GM19372 (cell line): ENCODE measurements around the gene RIMKLB.
"Not testable (repeated sequence)": the region's sequence is repeated elsewhere in the genome, so short reads cannot be mapped to it uniquely, and the experiment has no call there.

Source experiments
- ATAC-seq: cut with Tn5 transposase; IDR thresholded peaks from one replicate; pipeline ENCODE4 v1.9.1; 2021; ENCODE audit warnings: mild to moderate bottlenecking, low read depth, moderate library complexity; ENCODE audit not compliant: unreplicated experiment

The RIMKLB gene

DNA sequence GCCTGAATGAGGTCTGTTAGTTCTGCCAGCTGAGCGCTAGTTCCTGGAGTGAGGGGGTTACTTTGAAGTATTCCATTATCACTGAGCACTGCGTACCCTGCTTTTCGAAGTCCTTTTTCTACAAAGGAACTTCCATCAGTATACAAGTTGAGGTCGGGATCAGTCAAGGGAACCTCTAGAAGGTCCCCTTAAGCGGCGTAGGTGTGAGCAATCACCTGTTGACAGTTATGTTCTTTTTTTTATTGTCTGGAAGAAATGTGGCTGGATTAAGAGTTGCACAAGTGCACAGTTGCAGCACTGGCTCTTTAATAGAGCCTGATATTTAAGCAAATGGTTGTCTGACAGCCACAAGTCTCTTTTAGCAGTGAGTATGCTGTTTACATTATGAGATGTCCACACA lies 64.9 kb downstream of the RIMKLB start:
- not testable (repeated sequence) for ATAC-seq

DNA sequence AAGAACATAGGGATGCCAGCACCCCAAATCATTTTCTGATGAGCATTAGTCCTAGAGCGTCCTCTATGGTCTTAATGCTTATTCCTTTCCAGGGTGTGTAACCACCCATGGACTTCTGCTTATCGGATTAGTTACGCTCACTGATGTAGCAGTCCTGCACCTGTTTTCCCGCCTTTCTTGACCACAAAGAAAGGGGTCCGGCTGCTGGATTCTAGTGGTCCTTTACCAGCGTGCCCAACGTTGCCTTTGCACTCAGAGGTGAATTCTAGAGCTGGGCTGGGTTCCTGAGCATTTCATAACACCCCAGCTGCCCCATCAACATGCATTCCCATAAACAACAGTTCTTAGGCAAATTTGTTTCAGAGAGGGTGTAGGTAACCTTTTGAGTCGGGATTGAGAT lies 68.3 kb downstream of the RIMKLB start:
- ATAC-seq: not testable (repeated sequence)

DNA sequence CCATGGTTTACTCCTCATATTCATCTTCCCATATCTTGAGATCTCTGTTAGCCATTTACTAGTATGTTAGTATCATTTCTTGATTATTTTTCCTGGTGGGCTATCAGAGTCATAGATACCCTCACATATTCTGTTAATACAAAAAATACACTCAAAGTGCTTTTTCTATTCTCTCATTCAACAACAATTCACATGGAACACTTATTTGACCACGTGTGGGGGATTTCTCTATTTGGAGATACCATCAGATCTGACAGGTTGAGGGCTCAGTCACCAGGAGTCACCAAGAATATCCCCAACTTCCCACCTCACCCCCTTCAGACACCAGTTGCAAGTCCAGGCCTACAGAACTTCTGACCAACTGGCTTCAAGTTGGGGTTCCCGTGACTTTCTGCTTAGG lies 72.7 kb downstream of the RIMKLB start:
- ATAC-seq: no peak

DNA sequence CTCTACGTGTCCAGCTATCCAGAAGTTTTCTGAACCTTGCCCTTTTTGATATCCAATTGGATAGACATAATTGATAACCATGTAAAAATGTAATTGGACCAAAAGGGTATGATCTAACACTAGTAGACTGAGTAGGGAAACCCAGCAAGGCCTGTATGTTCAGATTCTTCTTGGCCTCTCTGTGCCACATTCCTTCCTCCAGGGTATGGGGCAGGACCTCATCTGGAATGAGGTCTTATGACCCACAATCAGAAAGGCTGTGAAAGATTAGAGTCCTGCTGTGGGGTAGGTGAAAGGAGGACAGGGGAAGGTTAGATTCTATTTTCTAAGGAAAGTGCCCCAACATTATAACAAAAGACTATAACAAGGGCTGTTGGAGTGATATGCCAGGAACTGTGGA lies 73.3 kb downstream of the RIMKLB start:
- no peak for ATAC-seq

DNA sequence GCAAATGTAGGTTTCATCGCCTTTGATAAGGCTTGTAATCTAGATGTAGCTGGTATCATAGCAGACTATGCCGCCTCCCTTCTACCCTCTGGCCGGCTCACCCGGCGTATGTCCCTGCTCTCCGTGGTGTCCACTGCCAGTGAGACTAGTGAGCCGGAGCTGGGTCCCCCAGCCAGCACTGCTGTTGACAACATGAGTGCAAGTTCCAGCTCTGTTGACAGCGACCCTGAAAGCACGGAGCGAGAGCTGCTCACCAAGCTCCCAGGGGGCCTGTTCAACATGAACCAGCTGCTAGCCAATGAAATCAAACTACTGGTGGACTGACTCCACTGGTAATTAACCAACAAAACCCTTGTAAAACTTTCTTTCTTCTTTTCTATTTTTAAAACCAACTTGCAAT lies 75.7 kb downstream of the RIMKLB start:
- no peak for ATAC-seq

DNA sequence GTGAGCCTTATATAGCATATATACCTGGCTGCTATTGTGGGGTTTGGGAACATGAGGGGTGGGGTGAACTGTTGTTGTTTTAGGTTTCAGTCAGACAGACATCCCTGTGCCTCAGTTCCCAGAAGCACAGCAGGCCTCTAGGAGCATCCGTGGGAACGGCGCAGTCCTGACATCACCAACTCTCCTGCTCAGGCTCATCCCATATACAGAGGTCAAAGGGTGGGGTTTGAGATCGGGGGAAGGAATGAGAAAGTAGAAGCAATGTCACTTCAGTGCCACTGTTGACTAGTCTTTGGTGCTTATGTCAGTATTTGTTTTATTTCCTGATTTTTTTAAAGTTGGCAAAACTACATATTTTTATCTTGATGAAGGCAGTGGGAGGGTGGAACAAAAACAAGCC lies 81.5 kb downstream of the RIMKLB start:
- ATAC-seq: no peak

DNA sequence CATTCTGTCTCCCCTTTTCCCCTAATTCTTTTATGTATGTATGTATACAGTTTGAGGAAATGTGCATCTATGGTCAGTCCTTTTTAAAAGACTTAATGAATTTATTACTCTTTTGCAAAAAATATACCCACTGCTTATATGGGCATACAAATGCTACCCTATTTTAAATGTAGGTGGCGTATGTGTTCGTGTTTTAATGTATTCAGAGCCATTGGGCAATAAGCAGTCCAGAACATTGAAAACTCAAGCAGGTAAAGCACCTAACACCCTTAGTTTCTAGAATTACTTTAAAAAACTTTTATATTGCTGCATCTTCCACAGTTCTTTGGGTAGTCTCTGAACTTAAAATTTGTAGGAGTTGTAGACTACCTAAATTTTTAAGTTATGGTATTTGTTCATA lies 82.1 kb downstream of the RIMKLB start:
- no peak for ATAC-seq

DNA sequence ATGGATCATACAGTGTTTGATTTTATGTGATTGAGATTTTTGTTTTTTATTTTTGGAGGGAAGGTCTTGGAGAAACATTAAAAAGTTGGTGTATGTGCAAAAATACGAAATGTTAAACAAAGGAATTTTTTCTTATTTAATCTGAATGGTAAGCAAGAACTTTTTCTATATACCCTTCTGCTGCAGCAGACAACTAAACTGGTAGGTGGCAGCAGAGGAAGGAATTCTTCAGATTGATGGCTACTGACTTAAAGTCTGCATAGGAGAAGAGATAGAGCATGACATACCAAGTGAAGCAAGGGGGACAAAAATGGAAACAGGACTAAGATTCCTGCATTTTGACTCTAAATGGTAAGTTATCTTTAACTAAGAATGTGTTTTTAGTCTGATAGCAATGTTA lies 82.6 kb downstream of the RIMKLB start:
- no peak for ATAC-seq

DNA sequence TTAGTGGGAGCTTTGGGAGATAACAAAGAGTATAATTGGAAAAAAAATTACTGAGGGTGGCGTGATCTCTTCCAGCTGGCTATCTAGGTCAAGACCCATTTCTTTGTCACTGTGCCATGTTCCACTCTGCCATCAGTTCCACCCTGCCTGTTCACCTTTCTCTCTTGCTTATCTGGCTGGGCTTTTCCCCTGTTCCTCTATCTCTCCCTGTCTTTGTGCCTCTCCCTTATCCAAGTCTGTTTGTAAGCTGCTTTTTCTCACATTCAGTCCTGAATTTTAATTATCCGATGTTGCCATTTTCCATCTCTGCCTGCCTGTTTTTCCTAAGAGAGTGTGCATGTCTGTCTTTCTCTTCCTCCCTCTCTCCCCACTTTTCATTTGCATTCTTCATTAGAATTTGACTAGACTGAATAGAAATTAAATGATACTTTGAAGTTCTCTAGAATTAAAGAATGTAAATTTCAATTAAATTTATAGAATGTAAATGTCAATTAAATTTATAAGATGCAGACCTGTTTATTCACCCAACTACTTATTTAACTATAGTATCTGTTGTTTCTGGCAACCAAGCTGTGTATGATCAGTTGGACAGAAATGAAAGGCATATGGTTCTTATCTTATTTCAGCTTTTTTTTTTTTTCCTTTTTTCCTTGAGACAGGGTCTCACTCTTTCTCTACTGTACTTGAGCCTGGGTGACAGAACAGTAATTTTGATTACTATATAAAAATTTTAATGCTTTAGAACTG lies 83.8 kb downstream of the RIMKLB start:
- ATAC-seq: no peak

DNA sequence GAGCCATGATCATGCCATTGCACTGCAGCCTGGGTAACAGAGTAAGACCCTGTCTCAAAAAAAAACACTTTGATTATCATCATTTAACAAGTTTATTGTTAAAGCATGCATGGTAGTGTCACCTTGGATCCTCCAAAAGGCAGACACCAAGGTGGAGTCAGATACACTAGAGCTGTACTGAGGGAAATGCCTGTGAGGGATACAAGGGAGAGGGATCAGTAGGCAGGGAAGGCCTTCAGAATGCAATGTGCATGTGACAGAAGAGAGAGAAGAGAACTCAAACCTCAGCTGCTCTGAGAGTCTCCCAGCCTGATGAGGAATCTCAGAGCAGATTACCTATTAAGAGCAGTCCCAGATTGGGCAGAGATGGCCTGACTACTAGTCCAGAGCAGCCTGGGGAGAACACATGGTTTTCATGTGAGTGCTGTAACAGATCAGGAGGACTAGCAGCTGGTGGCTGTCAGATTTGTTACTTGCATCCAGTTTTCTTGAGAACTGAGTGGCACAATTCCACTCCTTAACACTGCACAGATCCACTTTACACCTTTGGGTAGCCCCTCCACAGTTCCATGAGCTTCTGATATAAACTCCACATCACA lies 86.6 kb downstream of the RIMKLB start:
- no peak for ATAC-seq

DNA sequence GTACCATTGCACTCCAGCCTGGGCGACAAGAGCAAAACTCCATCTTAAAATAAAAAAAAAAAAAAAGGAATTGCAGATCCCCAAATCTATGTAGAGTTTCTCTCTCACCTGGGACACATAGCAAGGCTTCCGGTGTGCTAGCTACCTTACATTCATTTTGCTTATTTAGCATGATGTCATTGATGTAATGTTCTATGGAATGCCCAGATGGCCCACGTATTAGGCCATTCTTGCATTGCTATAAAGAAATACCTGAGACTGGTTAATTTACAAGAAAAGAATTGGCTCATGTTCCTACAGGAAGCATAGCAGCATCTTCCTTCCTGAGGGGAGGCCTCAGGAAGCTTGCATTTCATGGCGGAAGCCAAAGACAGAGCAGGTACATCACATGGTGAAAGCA lies 87.7 kb downstream of the RIMKLB start:
- ATAC-seq: no peak

DNA sequence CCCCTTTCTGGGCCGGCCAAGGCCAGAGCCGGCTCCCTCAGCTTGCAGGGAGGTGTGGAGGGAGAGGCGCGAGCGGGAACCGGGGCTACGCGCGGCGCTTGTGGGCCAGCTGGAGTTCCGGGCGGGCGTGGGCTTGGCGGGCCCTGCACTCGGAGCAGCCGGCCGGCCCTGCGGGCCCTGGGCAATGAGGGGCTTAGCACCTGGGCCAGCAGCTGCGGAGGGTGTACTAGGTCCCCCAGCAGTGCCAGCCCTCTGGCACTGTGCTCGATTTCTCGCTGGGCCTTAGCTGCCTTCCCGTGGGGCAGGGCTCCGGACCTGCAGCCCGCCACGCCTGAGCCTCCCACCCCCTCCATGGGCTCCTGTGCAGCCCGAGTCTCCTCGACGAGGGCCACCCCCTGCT lies 89.4 kb downstream of the RIMKLB start:
- ATAC-seq: not testable (repeated sequence)

DNA sequence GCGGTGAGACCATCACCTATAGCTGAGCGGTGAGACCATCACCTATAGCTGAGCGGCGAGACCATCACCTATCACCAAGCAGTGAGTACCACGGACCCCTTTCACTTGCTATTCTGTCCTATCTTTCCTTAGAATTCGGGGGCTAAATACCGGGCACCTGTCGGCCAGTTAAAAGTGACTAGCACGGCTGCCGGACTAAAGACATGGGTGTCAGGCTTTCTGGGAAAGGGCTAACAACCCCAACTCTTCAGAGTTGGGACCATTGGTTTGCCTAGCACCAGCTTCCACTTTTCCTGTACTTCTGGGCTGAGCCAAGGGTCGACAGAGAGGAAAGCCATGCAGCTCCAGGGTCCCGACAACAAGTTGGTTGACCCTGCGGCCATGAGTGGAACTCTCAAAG lies 90.9 kb downstream of the RIMKLB start:
- ATAC-seq: not testable (repeated sequence)

DNA sequence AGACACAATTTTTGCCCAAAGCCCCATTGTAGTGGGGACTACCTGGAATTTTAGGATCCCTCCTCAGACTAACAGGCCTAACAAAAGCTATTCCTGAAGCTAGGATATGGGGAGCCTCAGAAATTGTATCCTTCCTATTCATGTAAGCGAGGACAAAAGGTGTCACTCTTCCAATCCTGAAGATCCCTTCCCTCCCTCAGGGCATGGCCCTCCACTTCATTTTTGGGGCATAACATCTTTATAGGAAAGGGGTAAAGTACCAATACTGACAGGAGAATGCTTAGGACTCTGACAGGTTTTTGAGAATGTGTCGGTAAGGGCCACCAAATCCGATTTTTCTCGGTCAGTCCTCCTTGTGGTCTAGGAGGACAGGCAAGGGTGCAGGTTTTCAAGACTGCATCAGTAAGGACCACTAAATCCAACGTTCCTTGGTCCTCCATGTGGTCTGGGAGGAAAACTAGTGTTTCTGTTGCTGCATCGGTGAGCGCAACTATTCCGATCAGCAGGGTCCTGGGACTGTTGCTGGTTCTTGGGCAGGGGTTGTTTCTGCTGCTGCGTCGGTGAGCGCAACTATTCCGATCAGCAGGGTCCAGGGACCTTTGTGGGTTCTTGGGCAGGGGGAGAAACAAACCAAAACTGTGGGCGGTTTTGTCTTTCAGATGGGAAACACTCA lies 91.7 kb downstream of the RIMKLB start:
- not testable (repeated sequence) for ATAC-seq

DNA sequence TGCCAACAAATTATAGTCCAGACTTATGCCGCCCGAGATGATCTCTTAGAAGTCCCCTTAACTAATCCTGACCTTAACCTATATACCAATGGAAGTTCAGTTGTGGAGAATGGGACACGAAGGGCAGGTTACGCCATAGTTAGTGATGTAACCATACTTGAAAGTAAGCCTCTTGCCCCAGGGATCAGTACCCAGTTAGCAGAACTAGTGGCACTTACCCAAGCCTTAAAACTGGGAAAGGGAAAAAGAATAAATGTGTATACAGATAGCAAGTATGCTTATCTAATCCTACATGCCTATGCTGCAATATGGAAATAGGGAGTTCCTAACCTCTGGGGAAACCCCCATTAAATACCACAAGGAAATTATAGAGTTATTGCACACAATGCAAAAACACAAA lies 95.4 kb downstream of the RIMKLB start:
- ATAC-seq: not testable (repeated sequence)

DNA sequence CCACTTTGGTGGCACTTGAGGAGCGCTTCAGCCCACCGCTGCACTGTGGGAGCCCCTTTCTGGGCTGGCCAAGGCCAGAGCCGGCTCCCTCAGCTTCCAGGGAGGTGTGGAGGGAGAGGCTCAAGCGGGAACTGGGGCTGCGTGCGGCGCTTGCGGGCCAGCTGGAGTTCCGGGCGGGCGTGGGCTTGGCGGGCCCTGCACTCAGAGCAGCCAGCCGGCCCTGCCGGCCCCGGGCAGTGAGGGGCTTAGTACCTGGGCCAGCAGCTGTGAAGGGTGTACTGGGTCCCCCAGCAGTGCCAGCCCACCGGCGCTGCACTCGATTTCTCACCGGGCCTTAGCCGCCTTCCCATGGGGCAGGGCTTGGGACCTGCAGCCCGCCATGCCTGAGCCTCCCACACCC lies 96.8 kb downstream of the RIMKLB start:
- ATAC-seq: not testable (repeated sequence)

DNA sequence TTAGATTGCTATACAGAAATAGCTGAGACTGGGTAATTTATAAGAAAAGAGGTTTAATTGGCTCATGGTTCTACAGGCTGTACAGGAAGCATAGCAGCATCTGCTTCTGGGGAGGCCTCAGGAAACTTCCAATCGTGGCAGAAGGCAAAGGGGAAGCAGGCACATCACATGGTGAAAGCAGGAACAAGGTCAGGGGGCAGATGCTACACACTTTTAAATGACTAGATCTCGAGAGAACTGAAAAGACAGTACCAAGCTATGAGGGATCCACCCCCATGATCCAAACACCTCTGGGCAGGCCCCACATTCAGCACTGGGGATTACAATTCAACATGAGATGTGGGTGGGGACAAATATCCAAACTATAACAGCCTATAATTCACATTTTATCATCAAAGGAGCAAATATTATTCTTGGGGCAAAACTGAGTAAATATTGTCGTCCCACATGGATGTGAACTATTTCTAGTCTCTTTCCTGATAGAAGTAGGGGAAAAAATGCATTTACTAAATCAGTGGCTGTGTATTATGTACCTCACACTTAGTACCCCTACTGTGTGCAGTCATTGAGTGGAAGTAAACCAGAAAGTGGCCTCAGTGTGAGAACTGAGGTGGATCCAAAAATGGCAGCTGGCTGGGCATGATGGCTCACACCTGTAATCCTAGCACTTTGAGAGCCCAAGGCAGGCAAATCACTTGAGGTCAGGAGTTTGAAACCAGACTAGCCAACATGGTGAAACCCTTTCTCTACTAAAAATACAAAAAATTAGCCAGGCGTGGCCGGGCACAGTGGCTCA lies 99.2 kb downstream of the RIMKLB start:
- no peak for ATAC-seq

DNA sequence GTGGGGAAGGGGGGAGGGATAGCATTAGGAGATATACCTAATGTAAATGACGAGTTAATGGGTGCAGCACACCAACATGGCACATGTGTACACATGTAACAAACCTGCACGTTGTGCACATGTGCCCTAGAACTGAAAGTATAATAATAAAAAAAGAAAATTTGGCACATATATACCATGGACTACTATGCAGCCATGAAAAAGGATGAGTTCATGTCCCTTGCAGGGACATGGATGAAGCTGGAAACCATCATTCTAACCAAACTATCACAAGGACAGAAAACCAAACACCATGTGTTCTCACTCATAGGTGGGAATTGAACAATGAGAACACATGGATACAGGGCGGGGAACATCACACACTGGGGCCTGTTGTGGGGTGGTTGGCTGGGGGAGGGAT lies 103.4 kb downstream of the RIMKLB start:
- not testable (repeated sequence) for ATAC-seq

DNA sequence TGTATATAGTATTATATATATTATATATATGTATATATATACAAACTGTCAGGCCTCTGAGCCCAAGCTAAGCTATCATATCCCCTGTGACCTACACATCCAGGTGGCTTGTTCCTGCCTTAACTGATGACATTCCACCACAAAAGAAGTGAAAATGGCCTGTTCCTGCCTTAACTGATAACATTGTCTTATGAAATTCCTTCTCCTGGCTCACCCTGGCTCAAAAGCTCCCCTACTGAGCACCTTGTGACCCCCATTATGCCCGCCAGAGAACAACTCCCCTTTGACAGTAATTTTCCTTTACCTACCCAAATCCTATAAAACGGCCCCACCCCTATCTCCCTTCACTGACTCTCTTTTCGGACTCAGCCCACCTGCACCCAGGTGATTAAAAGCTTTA lies 107.0 kb downstream of the RIMKLB start:
- not testable (repeated sequence) for ATAC-seq

DNA sequence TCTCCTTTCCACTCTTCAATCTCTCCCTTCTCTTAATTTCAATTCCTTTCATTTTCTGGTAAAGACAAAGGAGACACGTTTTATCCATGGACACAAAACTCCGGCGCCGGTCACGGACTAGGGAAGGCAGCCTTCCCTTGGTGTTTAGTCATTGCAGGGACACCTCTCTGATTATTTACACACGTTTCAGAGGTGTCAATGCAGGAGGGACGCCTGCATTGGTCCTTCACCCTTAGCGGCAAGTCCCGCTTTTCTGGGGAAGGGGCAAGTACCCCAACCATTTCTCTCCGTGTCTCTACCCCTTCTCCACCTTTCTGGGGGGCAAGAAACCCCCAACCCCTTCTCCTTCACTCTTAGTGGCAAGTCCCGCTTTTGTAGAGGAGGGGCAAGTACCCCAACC lies 107.7 kb downstream of the RIMKLB start:
- not testable (repeated sequence) for ATAC-seq

DNA sequence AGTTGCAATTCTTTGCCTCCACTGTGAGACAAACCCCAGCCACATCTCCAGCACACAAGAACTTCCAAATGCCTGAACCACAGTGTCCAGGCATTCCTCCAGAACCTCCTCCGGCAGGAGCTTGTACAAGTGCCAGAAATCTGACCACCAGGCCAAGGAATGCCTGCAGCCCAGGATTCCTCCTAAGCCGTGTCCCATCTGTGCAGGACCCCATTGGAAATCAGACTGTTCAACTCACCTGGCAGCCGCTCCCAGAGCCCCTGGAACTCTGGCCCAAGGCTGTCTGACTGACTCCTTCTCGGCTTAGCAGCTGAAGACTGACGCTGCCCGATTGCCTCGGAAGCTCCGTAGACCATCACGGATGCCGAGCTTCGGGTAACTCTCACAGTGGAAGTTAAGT lies 109.3 kb downstream of the RIMKLB start:
- not testable (repeated sequence) for ATAC-seq
